HCT116 (cell line): Measurements from ENCODE around the gene PRR23E. TPM values are rescaled to one million over a fixed set of nuclear protein-coding genes. Genes with fewer than 3 reads are reported as not detected.

Source experiments
- ATAC-seq: fragments of 200-7000 bp; cut with Tn5 transposase; 2 replicates; pipeline ENCODE4 v1.9.1; 2020; ENCODE audit warnings: mild to moderate bottlenecking, moderate library complexity
- BruUV-seq: library from RNA; stranded (reverse); fragments of 400-500 nt; replicated peaks from 2 replicates; lab custom pipeline; 2021; lab: Mats Ljungman, UMichigan
- CTCF ChIA-PET: fragments of 300-600 bp; sonication (Branson Sonifier 250); formaldehyde crosslinking; loops from one replicate; lab custom pipeline; 2021; ENCODE audit warnings: antibody characterized with exemption; lab: Charles Lee
- POLR2A ChIA-PET: fragments of 300-600, 350-600 bp; sonication (Branson Sonifier 250); formaldehyde crosslinking; loops from one replicate; lab custom pipeline; 2021; ENCODE audit warnings: antibody characterized with exemption; lab: Charles Lee
- RAD21 ChIA-PET, 2 experiments: fragments of 300-600 bp; sonication (Branson Sonifier 250); formaldehyde crosslinking; loops; one replicate each; lab custom pipeline; 2023; ENCODE audit warnings: low total read pairs in 2 of 2; ENCODE audit not compliant: uncharacterized antibody in 2 of 2, unreplicated experiment in 2 of 2, low non-redundant PET in 1 of 2; lab: Charles Lee
- DNase-seq: peaks from one replicate; pipeline ENCODE4 v3.0.0-alpha.2; 2010; ENCODE audit warnings: low read depth, low spot score
- H2AFZ ChIP-seq: fragments of 200-600 bp; shearing (Covaris generic), sonication (generic); 2 replicates; pipeline ENCODE4 v1.6.1; 2017; ENCODE audit warnings: low read depth, mixed run types, mixed read lengths, antibody characterized with exemption, low read length; ENCODE audit not compliant: poor library complexity, severe bottlenecking
- H3K27ac ChIP-seq: 2 replicates; pipeline ENCODE4 v1.5.1; 2012; ENCODE audit warnings: low read depth, low read length
- H3K27me3 ChIP-seq: fragments of 200-600 bp; sonication (generic); 2 replicates; pipeline ENCODE4 v1.6.1; 2016; ENCODE audit warnings: mixed run types, low read length, mixed read lengths; ENCODE audit not compliant: insufficient read depth
- H3K36me3 ChIP-seq, 2 experiments: fragments of 200-500 bp in 1 of 2; fragments of 200-600 bp in 1 of 2; sonication (Bioruptor generic) in 1 of 2; sonication (generic) in 1 of 2; 2 replicates each; pipeline versions ENCODE4 v1.5.1 to v1.6.1; 2014 to 2016; ENCODE audit warnings: low read length in 2 of 2, inconsistent platforms in 1 of 2, mixed read lengths in 1 of 2, mixed run types in 1 of 2; ENCODE audit not compliant: insufficient read depth in 2 of 2, control insufficient read depth in 1 of 2
- H3K4me1 ChIP-seq, 2 experiments: fragments of 200-600 bp in 1 of 2; sonication (generic) in 1 of 2; 2 replicates each; pipeline versions ENCODE4 v1.5.1 to v1.6.1; 2012 to 2017; ENCODE audit warnings: low read length in 2 of 2, inconsistent platforms in 1 of 2, mild to moderate bottlenecking in 1 of 2, mixed read lengths in 1 of 2, mixed run types in 1 of 2, moderate library complexity in 1 of 2; ENCODE audit not compliant: insufficient read depth in 2 of 2, control insufficient read depth in 1 of 2
- H3K4me2 ChIP-seq: fragments of 200-600 bp; sonication (generic); 2 replicates; pipeline ENCODE4 v1.6.1; 2017; ENCODE audit warnings: mixed run types, low read length, mixed read lengths
- H3K4me3 ChIP-seq, 2 experiments: fragments of 200-600 bp in 1 of 2; sonication (generic) in 1 of 2; replicated peaks in 1 of 2; 2 replicates each; pipeline ENCODE4 v1.5.1; 2011 to 2016; ENCODE audit warnings: low read length in 2 of 2, control low read depth in 1 of 2, low read depth in 1 of 2, mild to moderate bottlenecking in 1 of 2, mixed read lengths in 1 of 2, mixed run types in 1 of 2
- H3K79me2 ChIP-seq: fragments of 200-600 bp; sonication (generic); 2 replicates; pipeline ENCODE4 v1.6.1; 2017; ENCODE audit warnings: mild to moderate bottlenecking, mixed run types, low read length, moderate library complexity, mixed read lengths; ENCODE audit not compliant: insufficient read depth
- H3K9ac ChIP-seq: fragments of 200-600 bp; sonication (generic); 2 replicates; pipeline ENCODE4 v1.6.1; 2016; ENCODE audit warnings: low read length, mixed read lengths
- H3K9me2 ChIP-seq: fragments of 200-600 bp; sonication (generic), shearing (Covaris generic); 2 replicates; pipeline ENCODE4 v1.6.1; 2017; ENCODE audit warnings: mixed run types, mild to moderate bottlenecking, moderate library complexity; ENCODE audit not compliant: insufficient read depth
- H3K9me3 ChIP-seq, 2 experiments: fragments of 200-500 bp in 1 of 2; fragments of 200-600 bp in 1 of 2; sonication (Bioruptor generic) in 1 of 2; sonication (generic) in 1 of 2; 2 replicates each; pipeline ENCODE4 v1.6.1; 2014 to 2017; ENCODE audit warnings: low read length in 2 of 2, mixed read lengths in 2 of 2, inconsistent platforms in 1 of 2, low read depth in 1 of 2, mild to moderate bottlenecking in 1 of 2, mixed run types in 1 of 2, moderate library complexity in 1 of 2; ENCODE audit not compliant: control insufficient read depth in 1 of 2, insufficient read depth in 1 of 2
- H4K20me1 ChIP-seq: fragments of 200-600 bp; sonication (generic), shearing (Covaris generic); 2 replicates; pipeline ENCODE4 v1.6.1; 2017; ENCODE audit warnings: mixed run types, mild to moderate bottlenecking, moderate library complexity; ENCODE audit not compliant: insufficient read depth
- CEBPB ChIP-seq: IDR thresholded peaks from 2 replicates; pipeline ENCODE4 v1.6.1; 2012; ENCODE audit warnings: low read depth
- EZH2 ChIP-seq: fragments of 200-600 bp; sonication (generic); IDR thresholded peaks from 2 replicates; pipeline ENCODE4 v1.6.1; 2017; ENCODE audit warnings: antibody characterized with exemption, mixed run types
- EZH2phosphoT487 ChIP-seq: fragments of 200-600 bp; IDR thresholded peaks from 2 replicates; pipeline ENCODE4 v1.6.1; 2018; ENCODE audit warnings: antibody characterized with exemption, borderline replicate concordance
- RAD21 ChIP-seq: IDR thresholded peaks from 2 replicates; pipeline ENCODE4 v1.6.1; 2012; ENCODE audit warnings: low read depth, mild to moderate bottlenecking
- REST ChIP-seq: IDR thresholded peaks from 2 replicates; pipeline ENCODE4 v1.6.1; 2012; ENCODE audit warnings: low read depth
- SP1 ChIP-seq: IDR thresholded peaks from 2 replicates; pipeline ENCODE4 v1.6.1; 2012; ENCODE audit warnings: low read depth
- ZBTB33 ChIP-seq: IDR thresholded peaks from 2 replicates; pipeline ENCODE4 v1.6.1; 2011; ENCODE audit warnings: mild to moderate bottlenecking, low read length, moderate library complexity; ENCODE audit not compliant: insufficient replicate concordance; ENCODE audit errors: extremely low read depth
- intact Hi-C: fragments of 100-400 bp; cut with micrococcal nuclease; formaldehyde crosslinking; loops from 2 replicates; pipeline ENCODE4 v1.10.0; 2022
- total RNA-seq: library from RNA; stranded (reverse); gene quantifications from one replicate; pipeline ENCODE4 v1.2.1, GENCODE V29; 2021; ENCODE audit not compliant: unreplicated experiment

The PRR23E gene
- total RNA-seq, 1 experiment from 2014 or later = not detected

GRCh38 chr3:127194601-127195187 lies 1.8 kb downstream of the PRR23E start:
- TF ChIP-seq RAD21 = no peak
- no peak for TF ChIP-seq CEBPB
- TF ChIP-seq REST = no peak
- no peak for TF ChIP-seq EZH2
- TF ChIP-seq SP1 = no peak
- TF ChIP-seq ZBTB33 = no peak
- TF ChIP-seq EZH2phosphoT487 = no peak
- POLR2A ChIA-PET = no interaction called here
- BruUV-seq = no TSS peak

More at GRCh38 chr3:127194601-127195187, 1.8 kb downstream of the PRR23E start:
- intact Hi-C loops = no loop called here
- DNase-seq (no peak), ATAC-seq (no peak)
- Histone ChIP-seq H3K27me3 (no peaks in the 10 kb centered on the region), H3K79me2 (no peaks in the 10 kb centered on the region), H3K4me2 (no peak overlapping the region), H3K36me3 (no peaks in the 10 kb centered on the region), H3K9me3 (peaks cover 0 to 7% of the 10 kb centered on the region in 2 experiments; a peak in 1 of 4 replicates), H4K20me1 (no peaks in the 10 kb centered on the region), H3K27ac (no peak overlapping the region), H3K4me3 (no peak overlapping the region), H3K9me2 (no peaks in the 10 kb centered on the region), H3K4me1 (no peaks in the 10 kb centered on the region), H2AFZ (no peak overlapping the region), H3K9ac (no peak overlapping the region)
- RAD21 ChIA-PET = no interaction called here
- CTCF ChIA-PET = no interaction called here
